Endothelial cell of umbilical vein (primary cell): ENCODE measurements around the gene PRRC2A.

Experiments used
- CTCF ChIP-seq, 2 donors: IDR thresholded peaks; 1 replicate in 1 of 2; 2 replicates in 1 of 2; pipeline ENCODE4 v1.5.1; 2011; ENCODE audit warnings: low read length in 2 of 2, mild to moderate bottlenecking in 2 of 2, moderate library complexity in 2 of 2, control low read depth in 1 of 2, inconsistent platforms in 1 of 2, low read depth in 1 of 2; ENCODE audit not compliant: insufficient read depth in 1 of 2; ENCODE audit errors: extremely low read depth in 1 of 2
- EZH2 ChIP-seq: IDR thresholded peaks from 2 replicates; pipeline ENCODE4 v1.6.1; 2012; ENCODE audit warnings: borderline replicate concordance, low read depth, mild to moderate bottlenecking, moderate library complexity, low read length, inconsistent platforms; ENCODE audit not compliant: severe bottlenecking
- GATA2 ChIP-seq: IDR thresholded peaks from 2 replicates; pipeline ENCODE4 v1.7.0; 2011; ENCODE audit warnings: low read depth, mild to moderate bottlenecking, moderate library complexity, mixed read lengths, low read length; ENCODE audit not compliant: insufficient read length, insufficient read depth
- POLR2A ChIP-seq: IDR thresholded peaks from 2 replicates; pipeline ENCODE4 v1.6.1; 2012; ENCODE audit warnings: low read depth, mild to moderate bottlenecking, control low read depth, low read length
- POLR2AphosphoS5 ChIP-seq: IDR thresholded peaks from 2 replicates; pipeline ENCODE4 v1.6.1; 2012; ENCODE audit warnings: low read depth, mild to moderate bottlenecking, control low read depth, low read length, moderate library complexity; ENCODE audit not compliant: insufficient read depth
- TF ChIP-seq, protein P1 (sequence below): IDR thresholded peaks from 2 replicates; pipeline ENCODE4 v1.6.1; 2011; ENCODE audit not compliant: insufficient read depth, insufficient read length

GRCh38 chr6:31657406-31658157 lies 37.1 kb downstream of the PRRC2A start:
- TF ChIP-seq CTCF (IDR thresholded peaks at IDR 0.05; ENCODE audit: extremely low read depth in 1 of 2, insufficient read depth in 1 of 2, low read depth in 1 of 2, low read length in 2 of 2) = no peak
- TF ChIP-seq, protein P1, sequence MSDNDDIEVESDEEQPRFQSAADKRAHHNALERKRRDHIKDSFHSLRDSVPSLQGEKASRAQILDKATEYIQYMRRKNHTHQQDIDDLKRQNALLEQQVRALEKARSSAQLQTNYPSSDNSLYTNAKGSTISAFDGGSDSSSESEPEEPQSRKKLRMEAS = no peak
- TF ChIP-seq POLR2AphosphoS5 = no peak
- no peak for TF ChIP-seq POLR2A
- no peak for TF ChIP-seq GATA2
- TF ChIP-seq EZH2 = no peak
